HepG2 (cell line): ENCODE measurements around the gene SIK3. TPM values are rescaled to one million over a fixed set of nuclear protein-coding genes. Genes with fewer than 3 reads are reported as not detected.
A peak's percentile ranks its signal among the peaks of the same experiment; 100 is the strongest.

ENCODE experiments used
- ATAC-seq: fragments of 200-7000 bp; cut with Tn5 transposase; 3 replicates; pipeline ENCODE4 v1.9.1; 2020; ENCODE audit warnings: mild to moderate bottlenecking, moderate library complexity
- BruUV-seq: library from RNA; stranded (reverse); fragments of 400-500 nt; replicated peaks from 2 replicates; lab custom pipeline; 2021; lab: Mats Ljungman, UMichigan
- CTCF ChIA-PET: fragments of 300-600 bp; formaldehyde crosslinking; extraction: SDS; loops from one replicate; lab custom pipeline; 2021; ENCODE audit warnings: low total read pairs, inconsistent platforms, low intra/inter-chr PET ratio; lab: Yijun Ruan, JAX
- POLR2A ChIA-PET: fragments of 350-600 bp; sonication (Branson Sonifier 250); formaldehyde crosslinking; loops from one replicate; lab custom pipeline; 2020; ENCODE audit warnings: antibody characterized with exemption, inconsistent platforms; lab: Yijun Ruan, JAX
- DNase-seq: peaks from one replicate; pipeline ENCODE4 v3.0.0-alpha.2; 2015; ENCODE audit warnings: low spot score
- FAIRE-seq: peaks from 3 replicates; lab custom pipeline; 2011; peaks lifted over from hg19 to GRCh38; lab: Jason Lieb, UNC
- H2AFZ ChIP-seq: one replicate; pipeline ENCODE4 v1.6.1; 2011; ENCODE audit warnings: low read length, inconsistent platforms
- H3K27ac ChIP-seq: fragments of 300-600 bp; 3 replicates; pipeline ENCODE4 v1.8.0; 2011; ENCODE audit warnings: mixed run types, mild to moderate bottlenecking, mixed read lengths, low read length, inconsistent platforms; ENCODE audit not compliant: insufficient read depth; ENCODE audit errors: extremely low read length
- H3K27me3 ChIP-seq, 2 experiments: fragments of 200-600 bp in 1 of 2; 2 replicates in 1 of 2; 3 replicates in 1 of 2; pipeline versions ENCODE4 v1.6.0 to v1.8.0; 2011; ENCODE audit warnings: low read length in 2 of 2, mild to moderate bottlenecking in 2 of 2, moderate library complexity in 2 of 2, inconsistent platforms in 1 of 2; ENCODE audit not compliant: insufficient read depth in 2 of 2, control insufficient read depth in 1 of 2
- H3K36me3 ChIP-seq, 2 experiments: fragments of 200-600 bp in 1 of 2; replicated peaks in 1 of 2; 2 replicates in 1 of 2; 3 replicates in 1 of 2; pipeline versions ENCODE4 v1.5.1 to v1.8.0; 2011; ENCODE audit warnings: low read length in 2 of 2, inconsistent platforms in 1 of 2; ENCODE audit not compliant: insufficient read depth in 2 of 2, control insufficient read depth in 1 of 2
- H3K4me1 ChIP-seq: 2 replicates; pipeline ENCODE4 v1.5.1; 2012; ENCODE audit warnings: low read length, inconsistent platforms; ENCODE audit not compliant: insufficient read depth
- H3K4me2 ChIP-seq: 2 replicates; pipeline ENCODE4 v1.6.0; 2011; ENCODE audit warnings: low read depth, low read length, inconsistent platforms
- H3K4me3 ChIP-seq, 3 experiments: fragments of 200-600 bp in 1 of 3; sonication (generic), shearing (Covaris generic) in 1 of 3; replicated peaks in 1 of 3; 2 replicates each; pipeline ENCODE4 v1.5.1; 2011 to 2016; ENCODE audit warnings: low read length in 3 of 3, inconsistent platforms in 2 of 3, low read depth in 2 of 3, mild to moderate bottlenecking in 2 of 3, control low read depth in 1 of 3, mixed read lengths in 1 of 3; ENCODE audit not compliant: insufficient read depth in 1 of 3
- H3K79me2 ChIP-seq: one replicate; pipeline ENCODE4 v1.6.1; 2011; ENCODE audit warnings: low read length, inconsistent platforms; ENCODE audit not compliant: insufficient read depth
- H3K9ac ChIP-seq: 2 replicates; pipeline ENCODE4 v1.6.0; 2011; ENCODE audit warnings: mild to moderate bottlenecking, low read depth, low read length, inconsistent platforms; ENCODE audit not compliant: insufficient read depth
- H3K9me3 ChIP-seq: 2 replicates; pipeline ENCODE4 v1.5.1; 2012; ENCODE audit warnings: mild to moderate bottlenecking, low read length
- H4K20me1 ChIP-seq: 2 replicates; pipeline ENCODE4 v1.6.0; 2011; ENCODE audit warnings: inconsistent platforms, mild to moderate bottlenecking, low read length, moderate library complexity; ENCODE audit not compliant: insufficient read depth
- FOXJ3 ChIP-seq: sonication (generic); formaldehyde crosslinking; IDR thresholded peaks from 2 replicates; pipeline ENCODE4 v1.4.0; 2020; ENCODE audit warnings: missing genetic modification reagents, mild to moderate bottlenecking, borderline replicate concordance
- GABPA ChIP-seq, 2 experiments: IDR thresholded peaks; 2 replicates each; pipeline ENCODE4 v1.6.1; 2011 to 2016; ENCODE audit warnings: low read depth in 2 of 2, low read length in 1 of 2, missing biosample characterization in 1 of 2, missing genetic modification characterization in 1 of 2
- HMGXB3 ChIP-seq: sonication (generic); formaldehyde crosslinking; IDR thresholded peaks from 2 replicates; pipeline ENCODE4 v1.4.0; 2020; ENCODE audit warnings: missing genetic modification reagents, borderline replicate concordance
- HNF4A ChIP-seq: sonication (generic); formaldehyde crosslinking; IDR thresholded peaks from 2 replicates; pipeline ENCODE4 v1.4.0; 2020; ENCODE audit warnings: missing genetic modification reagents
- HNF4G ChIP-seq, 2 experiments: sonication (generic) in 1 of 2; formaldehyde crosslinking in 1 of 2; IDR thresholded peaks; 2 replicates each; pipeline versions ENCODE4 v1.4.0 to v1.6.1; 2011 to 2020; ENCODE audit warnings: borderline replicate concordance in 2 of 2, low read depth in 2 of 2, mild to moderate bottlenecking in 2 of 2, low read length in 1 of 2, missing genetic modification reagents in 1 of 2, moderate library complexity in 1 of 2
- HNRNPL ChIP-seq: fragments of 200-400 bp; formaldehyde crosslinking; IDR thresholded peaks from 2 replicates; pipeline ENCODE4 v1.6.1; 2017; ENCODE audit warnings: mild to moderate bottlenecking, low read depth, low read length
- MBD4 ChIP-seq: IDR thresholded peaks from 2 replicates; pipeline ENCODE4 v1.6.1; 2012; ENCODE audit warnings: low read length, inconsistent platforms, borderline replicate concordance
- MTERF4 ChIP-seq: sonication (generic); formaldehyde crosslinking; IDR thresholded peaks from 2 replicates; pipeline ENCODE4 v1.8.0; 2023; ENCODE audit warnings: mild to moderate bottlenecking, missing genetic modification reagents
- MZF1 ChIP-seq: sonication (generic); formaldehyde crosslinking; IDR thresholded peaks from 2 replicates; pipeline ENCODE4 v1.8.1; 2023; ENCODE audit warnings: mild to moderate bottlenecking, missing genetic modification reagents, borderline replicate concordance
- RXRA ChIP-seq: sonication (generic); formaldehyde crosslinking; IDR thresholded peaks from 2 replicates; pipeline ENCODE4 v1.5.1; 2020; ENCODE audit warnings: missing genetic modification reagents
- SOX13 ChIP-seq, 3 experiments: fragments of 450-650 bp in 1 of 3; sonication (generic) in 1 of 3; formaldehyde crosslinking in 1 of 3; IDR thresholded peaks in 2 of 3; conservative IDR thresholded peaks in 1 of 3; 2 replicates each; pipeline versions ENCODE4 v1.5.0 to v1.6.1; 2016 to 2020; ENCODE audit warnings: antibody characterized with exemption in 1 of 3, mild to moderate bottlenecking in 1 of 3, missing compliant biosample characterization in 1 of 3, missing genetic modification reagents in 1 of 3, moderate library complexity in 1 of 3
- SOX6 ChIP-seq, 2 experiments: fragments of 450-650 bp in 1 of 2; sonication (generic) in 1 of 2; formaldehyde crosslinking in 1 of 2; IDR thresholded peaks; 2 replicates each; pipeline versions ENCODE4 v1.4.0 to v1.6.1; 2017 to 2020; ENCODE audit warnings: antibody characterized with exemption in 1 of 2, mild to moderate bottlenecking in 1 of 2, missing genetic modification reagents in 1 of 2
- TOE1 ChIP-seq: sonication (generic); formaldehyde crosslinking; IDR thresholded peaks from 2 replicates; pipeline ENCODE4 v1.4.0; 2020; ENCODE audit warnings: mild to moderate bottlenecking, missing genetic modification reagents
- ZNF512 ChIP-seq: sonication (generic); formaldehyde crosslinking; IDR thresholded peaks from 2 replicates; pipeline ENCODE4 v1.4.0; 2020; ENCODE audit warnings: mild to moderate bottlenecking, missing genetic modification reagents
- ZNF629 ChIP-seq: sonication (generic); formaldehyde crosslinking; conservative IDR thresholded peaks from 2 replicates; pipeline ENCODE4 v1.5.0; 2020; ENCODE audit warnings: missing genetic modification reagents
- WGBS: methylation state at CpG from one replicate; pipeline ENCODE4 v1.1.6; 2017; ENCODE audit warnings: low lambda C conversion rate; 5-methylcytosine and 5-hydroxymethylcytosine counted together
- in situ Hi-C: cut with HindIII; loops from 2 replicates; pipeline ENCODE4 v1.10.0; 2017; ENCODE audit warnings: low pct_unique_long_range_greater_than_20kb; ENCODE audit not compliant: extremely low pct_ligation_motif_present
- intact Hi-C: fragments of 100-400 bp; cut with micrococcal nuclease; formaldehyde crosslinking; loops from one replicate; pipeline ENCODE4 v1.10.0; 2022; ENCODE audit not compliant: unreplicated experiment
- polyA plus RNA-seq, 8 experiments: library from polyadenylated mRNA; depleted of rRNA in 3 of 8; stranded (reverse) in 7 of 8; unstranded in 1 of 8; fragments of >200 nt; fragmentation: Illumina TruSeq in 4 of 8; extraction: Trizol in 4 of 8; gene quantifications; 2 replicates each; pipeline versions ENCODE4 v1.2.1 to v1.2.3, GENCODE V29; 2011 to 2016; ENCODE audit warnings: low read depth in 4 of 8, missing spikeins in 1 of 8, mixed read lengths in 1 of 8; ENCODE audit not compliant: insufficient read depth in 1 of 8
- total RNA-seq, 5 experiments: library from RNA; depleted of rRNA; stranded (reverse); fragments of >200 nt; fragmentation: Illumina TruSeq; extraction: Trizol; gene quantifications; 2 replicates each; pipeline ENCODE4 v1.2.3, GENCODE V29; 2016; ENCODE audit warnings: low read depth in 1 of 5

SIK3 gene
- total and polyA plus RNA-seq, 2 of the 13 experiments (the other 11 are each of a cell fraction or from before 2014, with no cell fraction given): 5.7 to 9.8 TPM

- ChIA-PET POLR2A (interaction anchor here (2.6 to 4.5 kb wide), 4 partner anchors 12 to 23 kb away, joined by 35 to 105 read pairs (median 45); partner anchors contain the start of genes APOA1, APOA4, APOA5 and APOC3), CTCF (no interaction called here)
- H3K79me2 ChIP-seq: no peaks in the 10 kb centered on the region
- FAIRE-seq (peak; percentile 60), ATAC-seq (peak; percentile 77), DNase-seq (peak; percentile 50)
- H2AFZ ChIP-seq: no peak overlapping the region
- no peaks in the 10 kb centered on the region for H3K9me3 ChIP-seq
- H3K27me3 ChIP-seq: no peaks in the 10 kb centered on the region
- 33% methylated on average over 3 of the region's 5 CpGs for WGBS
- H3K27ac ChIP-seq: peak overlapping the region; percentile 70
- in situ Hi-C loops (no loop called here), intact Hi-C loops (no loop called here)
- H3K4me2 ChIP-seq: peak overlapping the region; percentile 55
- no peak overlapping the region; a peak in 1 of 6 replicates for H3K4me3 ChIP-seq
- H3K36me3 ChIP-seq: no peaks in the 10 kb centered on the region
- H4K20me1 ChIP-seq: no peaks in the 10 kb centered on the region
- H3K4me1 ChIP-seq: peaks cover 83% of the 10 kb centered on the region
- H3K9ac ChIP-seq: no peak overlapping the region; the same call in 1 of the 2 replicates
- no TSS peak for BruUV-seq
- TF ChIP-seq MZF1 (CRISPR knock-in tag): no peak
- peak; percentile 91 for TF ChIP-seq HNF4A (CRISPR knock-in tag)
- TF ChIP-seq SOX6 (IDR thresholded peaks at IDR 0.05): no peak
- TF ChIP-seq SOX6 (CRISPR knock-in tag; IDR thresholded peaks at IDR 0.05): peak; percentile 45; the same call in 1 of the 2 replicates
- no peak for TF ChIP-seq MTERF4 (CRISPR knock-in tag)
- TF ChIP-seq FOXJ3: no peak
- no peak for TF ChIP-seq MBD4
- TF ChIP-seq HNRNPL: no peak
- TF ChIP-seq HMGXB3 (CRISPR knock-in tag): no peak
- TF ChIP-seq HNF4G (IDR thresholded peaks at IDR 0.05; ENCODE audit: borderline replicate concordance, low read depth, low read length): peak; percentile 72
- TF ChIP-seq HNF4G (CRISPR knock-in tag; IDR thresholded peaks at IDR 0.05; ENCODE audit: borderline replicate concordance, low read depth): peak; percentile 87
- TF ChIP-seq GABPA (IDR thresholded peaks at IDR 0.05; ENCODE audit: low read depth, low read length): no peak
- peak; percentile 47 for TF ChIP-seq GABPA (CRISPR knock-in tag; IDR thresholded peaks at IDR 0.05; ENCODE audit: low read depth)
- TF ChIP-seq TOE1 (CRISPR knock-in tag): no peak
- TF ChIP-seq ZNF629 (CRISPR knock-in tag): no peak
- TF ChIP-seq SOX13 (IDR thresholded peaks at IDR 0.05): no peak
- peak in 1 of 2 experiments; percentile 49; a peak in 1 of 4 replicates for TF ChIP-seq SOX13 (CRISPR knock-in tag; conservative IDR thresholded peaks at IDR 0.05 in 1 of 2, IDR thresholded peaks at IDR 0.05 in 1 of 2)
- peak; percentile 81 for TF ChIP-seq RXRA (CRISPR knock-in tag)
- no peak for TF ChIP-seq ZNF512
These were observed 284.3 kb downstream of the SIK3 start for GRCh38 chr11:116813781-116814471.
